Natural killer cell treated with Interleukin-12 subunit alpha and Interleukin-12 subunit beta and Interleukin-15 and Interleukin-18, amount 100 ng/mL, for 72 hours (primary cell): ENCODE results near the gene LPAR6. TPM values are rescaled to one million over a fixed set of nuclear protein-coding genes. Genes with fewer than 3 reads are reported as not detected.
"Not testable (repeated sequence)": the region's sequence is repeated elsewhere in the genome, so short reads cannot be mapped to it uniquely, and the experiment has no call there.

Experiments
- ATAC-seq, 2 donors: fragments of 150-1000 bp; cut with Tn5 transposase in 1 of 2; sonication (Bioruptor Pico), chemical (Tn5 transposase) in 1 of 2; 2 replicates each; pipeline ENCODE4 v1.10.0; 2021
- DNase-seq: peaks from one replicate; pipeline ENCODE4 v3.0.0; 2022; ENCODE audit warnings: low spot score
- H3K27ac Mint-ChIP-seq, 2 donors: 1 replicate in 1 of 2; 2 replicates in 1 of 2; pipeline ENCODE4 v1.8.0; 2022; ENCODE audit warnings: mixed read lengths in 2 of 2, mild to moderate bottlenecking in 1 of 2, moderate library complexity in 1 of 2
- H3K27me3 Mint-ChIP-seq, 2 donors: 1 replicate in 1 of 2; 2 replicates in 1 of 2; pipeline ENCODE4 v1.8.0; 2022; ENCODE audit warnings: mixed read lengths in 2 of 2
- H3K36me3 Mint-ChIP-seq: one replicate; pipeline ENCODE4 v1.8.0; 2022; ENCODE audit warnings: mixed read lengths
- H3K4me1 Mint-ChIP-seq, 2 donors: 1 replicate in 1 of 2; 2 replicates in 1 of 2; pipeline ENCODE4 v1.8.0; 2022; ENCODE audit warnings: low read depth in 2 of 2, mixed read lengths in 2 of 2, mild to moderate bottlenecking in 1 of 2
- H3K4me3 Mint-ChIP-seq: one replicate; pipeline ENCODE4 v1.8.0; 2022; ENCODE audit warnings: mixed read lengths
- H3K9me3 Mint-ChIP-seq: 2 replicates; pipeline ENCODE4 v1.8.0; 2022; ENCODE audit warnings: mixed read lengths
- total RNA-seq, 2 donors: library from RNA; stranded (reverse); gene quantifications; one replicate each; pipeline ENCODE4 v1.2.3, GENCODE V29; 2022

LPAR6 gene
- total RNA-seq, 2 donors from 2014 or later: 16.5 to 26.5 TPM

- no peak for DNase-seq
- peaks cover 14 to 19% of the 10 kb centered on the region in 2 donors for H3K4me1 Mint-ChIP-seq
- no peak for ATAC-seq
- H3K9me3 Mint-ChIP-seq: no peaks in the 10 kb centered on the region
- peaks cover 9% of the 10 kb centered on the region for H3K36me3 Mint-ChIP-seq
- no peak overlapping the region for H3K27ac Mint-ChIP-seq
- no peaks in the 10 kb centered on the region for H3K27me3 Mint-ChIP-seq
- H3K4me3 Mint-ChIP-seq: no peak overlapping the region
These were observed 19.2 kb upstream of the LPAR6 start for GRCh38 chr13:48431987-48432615.

- Mint-ChIP-seq H3K4me3 (no peak overlapping the region), H3K9me3 (peaks cover 4% of the 10 kb centered on the region), H3K27me3 (no peaks in the 10 kb centered on the region), H3K4me1 (peaks cover 14 to 16% of the 10 kb centered on the region in 2 donors), H3K36me3 (peaks cover 14% of the 10 kb centered on the region), H3K27ac (peak overlapping the region in 1 of 2 donors; percentile 27)
- ATAC-seq (no peak), DNase-seq (no peak)
These were observed 18.5 kb upstream of the LPAR6 start for GRCh38 chr13:48431431-48431830.

DNA sequence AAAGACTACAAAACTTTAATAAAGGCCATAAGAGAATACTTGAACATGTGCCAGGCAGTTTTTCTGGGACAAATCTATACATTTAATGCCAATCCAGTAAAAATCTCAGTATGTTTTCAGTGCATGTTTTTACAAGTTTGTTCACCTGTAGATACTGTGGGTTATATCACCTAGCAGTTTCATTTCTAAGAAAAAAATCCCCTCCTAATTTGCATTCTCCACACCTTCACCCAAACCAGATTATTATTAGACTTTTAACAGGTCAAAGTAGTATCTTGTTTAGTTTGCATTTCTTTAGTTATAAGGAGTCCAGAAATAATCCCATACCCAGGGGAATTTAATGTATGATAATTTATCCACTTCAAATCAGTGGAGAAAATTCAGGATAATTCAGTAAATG, 17.0 kb upstream of the LPAR6 start:
- Mint-ChIP-seq H3K27me3 (no peaks in the 10 kb centered on the region), H3K36me3 (peaks cover 8% of the 10 kb centered on the region), H3K9me3 (peaks cover 4% of the 10 kb centered on the region), H3K27ac (no peak overlapping the region), H3K4me3 (no peak overlapping the region), H3K4me1 (peaks cover 13 to 16% of the 10 kb centered on the region in 2 donors)
- no peak for ATAC-seq
- no peak for DNase-seq

DNA sequence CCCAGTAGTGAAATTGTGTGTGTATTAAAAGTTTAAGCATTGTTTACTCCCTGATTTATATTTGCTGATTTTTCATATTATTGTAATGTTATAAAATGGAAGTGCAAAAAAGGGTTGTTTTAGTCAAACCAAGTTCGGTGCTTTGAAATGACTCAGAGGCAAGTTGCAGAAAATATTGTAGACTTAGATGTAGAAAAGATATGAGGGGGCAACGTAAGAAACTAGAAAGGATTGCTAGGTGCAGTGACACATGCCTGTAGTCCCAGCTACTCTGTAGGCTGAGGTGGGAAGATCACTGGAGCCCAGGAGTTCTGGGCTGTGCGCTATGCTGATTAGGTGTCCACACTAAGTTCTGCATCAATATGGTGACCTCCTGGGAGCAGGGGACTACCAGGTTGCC, 16.1 kb upstream of the LPAR6 start:
- no peaks in the 10 kb centered on the region for H3K27me3 Mint-ChIP-seq
- H3K27ac Mint-ChIP-seq: peak overlapping the region in 1 of 2 donors; percentile 29
- H3K9me3 Mint-ChIP-seq: peaks cover 4% of the 10 kb centered on the region
- ATAC-seq (no peak), DNase-seq (no peak)
- peaks cover 6% of the 10 kb centered on the region for H3K36me3 Mint-ChIP-seq
- H3K4me1 Mint-ChIP-seq: peaks cover 13 to 16% of the 10 kb centered on the region in 2 donors
- H3K4me3 Mint-ChIP-seq: no peak overlapping the region

DNA sequence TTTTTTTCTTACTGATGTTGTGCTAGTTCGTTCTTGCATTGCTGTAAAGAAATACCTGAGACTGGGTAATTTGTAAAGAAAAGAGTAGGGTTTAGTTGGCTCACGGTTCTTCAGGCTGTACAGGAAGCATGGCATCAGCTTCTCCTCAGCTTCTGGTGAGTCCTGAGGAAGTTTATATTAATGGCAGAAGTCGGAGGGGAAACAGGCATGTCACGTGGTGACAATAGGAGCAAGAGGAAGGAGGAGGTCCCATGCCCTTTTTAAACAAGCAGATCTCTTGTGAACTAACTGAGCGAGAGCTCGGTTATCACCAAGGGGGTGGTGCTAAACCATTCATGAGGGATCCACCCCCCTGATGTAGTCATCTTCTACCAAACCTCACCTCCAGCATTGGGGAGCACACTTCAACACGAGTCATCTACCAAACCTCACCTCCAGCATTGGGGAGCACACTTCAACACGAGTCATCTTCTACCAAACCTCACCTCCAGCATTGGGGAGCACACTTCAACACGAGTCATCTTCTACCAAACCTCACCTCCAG, 13.9 kb upstream of the LPAR6 start:
- not testable (repeated sequence) for H3K9me3 Mint-ChIP-seq, H3K27me3 Mint-ChIP-seq, DNase-seq, ATAC-seq, H3K4me3 Mint-ChIP-seq, H3K36me3 Mint-ChIP-seq
- H3K27ac Mint-ChIP-seq: peak overlapping the region; percentile 41 to 81
- peaks cover 13% of the 10 kb centered on the region in 2 donors for H3K4me1 Mint-ChIP-seq

DNA sequence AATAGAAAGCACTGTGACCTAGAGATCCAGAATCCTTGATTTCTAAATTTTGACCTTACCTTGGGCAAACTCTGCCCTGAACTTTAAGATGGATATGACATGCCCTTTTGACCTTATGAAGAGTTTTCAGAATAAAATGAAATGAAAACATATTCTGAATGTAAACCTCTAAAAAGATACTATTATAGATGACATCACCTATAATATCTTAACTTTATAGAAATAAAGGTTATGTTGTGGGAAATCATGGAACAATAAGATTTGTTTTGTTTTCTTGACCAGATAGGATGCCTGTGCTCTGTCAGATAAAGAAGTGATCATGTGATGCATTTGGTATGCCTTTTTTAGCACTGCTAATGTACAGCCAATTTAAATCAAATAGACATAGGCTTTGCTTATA, 13.1 kb upstream of the LPAR6 start:
- Mint-ChIP-seq H3K27ac (no peak overlapping the region), H3K4me3 (no peak overlapping the region)

GRCh38 chr13:48424212-48424611, 11.3 kb upstream of the LPAR6 start:
- Mint-ChIP-seq H3K27ac (no peak overlapping the region), H3K9me3 (peaks cover 12% of the 10 kb centered on the region), H3K4me1 (peaks cover 6 to 10% of the 10 kb centered on the region in 2 donors), H3K27me3 (no peaks in the 10 kb centered on the region), H3K36me3 (peaks cover 21% of the 10 kb centered on the region), H3K4me3 (no peak overlapping the region)
- DNase-seq: no peak
- ATAC-seq: no peak

More for the DNA sequence above, 13.1 kb upstream of the LPAR6 start:
- Mint-ChIP-seq H3K36me3 (peaks cover 6% of the 10 kb centered on the region), H3K9me3 (peaks cover 4% of the 10 kb centered on the region), H3K27me3 (no peaks in the 10 kb centered on the region), H3K4me1 (peaks cover 6 to 11% of the 10 kb centered on the region in 2 donors)
- DNase-seq (no peak), ATAC-seq (no peak)

DNA sequence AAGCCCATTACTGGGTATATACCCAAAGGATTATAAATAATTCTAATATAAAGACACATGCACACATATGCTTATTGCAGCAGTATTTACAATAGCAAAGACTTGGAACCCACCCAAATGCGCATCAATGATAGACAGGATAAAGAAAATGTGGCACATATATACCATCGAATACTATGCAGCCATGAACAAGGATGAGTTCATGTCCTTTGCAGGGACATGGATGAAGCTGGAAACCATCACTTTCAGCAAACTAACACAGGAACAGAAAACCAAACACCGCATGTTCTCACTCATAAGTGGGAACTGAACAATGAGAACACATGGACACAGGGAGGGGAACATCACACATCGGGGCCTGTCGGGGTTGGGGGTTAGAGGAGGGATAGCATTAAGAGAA, 9.1 kb upstream of the LPAR6 start:
- not testable (repeated sequence) for ATAC-seq, H3K4me3 Mint-ChIP-seq, H3K27ac Mint-ChIP-seq, H3K27me3 Mint-ChIP-seq, H3K4me1 Mint-ChIP-seq, DNase-seq
- peaks cover 42% of the 10 kb centered on the region for H3K36me3 Mint-ChIP-seq
- peaks cover 21% of the 10 kb centered on the region for H3K9me3 Mint-ChIP-seq

- Mint-ChIP-seq H3K27ac (peak overlapping the region; percentile 64 to 65), H3K4me3 (peak overlapping the region; percentile 51), H3K27me3 (no peaks in the 10 kb centered on the region), H3K4me1 (peaks cover 14 to 20% of the 10 kb centered on the region in 2 donors), H3K36me3 (peaks cover 52% of the 10 kb centered on the region), H3K9me3 (peaks cover 14% of the 10 kb centered on the region)
- ATAC-seq (no peak), DNase-seq (no peak)
These were observed 2.6 kb upstream of the LPAR6 start for GRCh38 chr13:48415516-48415915.

DNA sequence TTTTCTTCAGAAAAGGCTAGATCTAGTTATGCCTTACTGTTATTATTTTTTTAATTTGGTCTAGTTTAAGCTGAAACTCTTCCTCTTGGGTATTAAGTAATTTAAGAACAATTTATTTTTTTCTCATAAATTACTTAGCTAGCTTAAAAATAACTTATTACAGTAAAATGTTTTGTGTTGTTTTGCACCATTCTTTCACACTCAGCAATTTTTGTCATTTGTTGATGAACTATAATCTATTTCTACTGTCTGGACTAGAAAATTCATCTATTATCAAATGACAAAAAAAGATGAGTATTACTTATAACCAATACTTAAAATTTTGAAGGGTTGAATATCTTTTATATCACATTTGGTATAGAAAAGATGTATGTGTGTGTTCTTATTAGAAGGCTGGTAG, 1.6 kb upstream of the LPAR6 start:
- Mint-ChIP-seq H3K4me3 (peak overlapping the region; percentile 51), H3K36me3 (peaks cover 45% of the 10 kb centered on the region), H3K27ac (peak overlapping the region; percentile 64 to 65), H3K27me3 (no peaks in the 10 kb centered on the region), H3K9me3 (peaks cover 11% of the 10 kb centered on the region), H3K4me1 (peaks cover 20 to 29% of the 10 kb centered on the region in 2 donors)
- no peak for DNase-seq
- no peak for ATAC-seq

DNA sequence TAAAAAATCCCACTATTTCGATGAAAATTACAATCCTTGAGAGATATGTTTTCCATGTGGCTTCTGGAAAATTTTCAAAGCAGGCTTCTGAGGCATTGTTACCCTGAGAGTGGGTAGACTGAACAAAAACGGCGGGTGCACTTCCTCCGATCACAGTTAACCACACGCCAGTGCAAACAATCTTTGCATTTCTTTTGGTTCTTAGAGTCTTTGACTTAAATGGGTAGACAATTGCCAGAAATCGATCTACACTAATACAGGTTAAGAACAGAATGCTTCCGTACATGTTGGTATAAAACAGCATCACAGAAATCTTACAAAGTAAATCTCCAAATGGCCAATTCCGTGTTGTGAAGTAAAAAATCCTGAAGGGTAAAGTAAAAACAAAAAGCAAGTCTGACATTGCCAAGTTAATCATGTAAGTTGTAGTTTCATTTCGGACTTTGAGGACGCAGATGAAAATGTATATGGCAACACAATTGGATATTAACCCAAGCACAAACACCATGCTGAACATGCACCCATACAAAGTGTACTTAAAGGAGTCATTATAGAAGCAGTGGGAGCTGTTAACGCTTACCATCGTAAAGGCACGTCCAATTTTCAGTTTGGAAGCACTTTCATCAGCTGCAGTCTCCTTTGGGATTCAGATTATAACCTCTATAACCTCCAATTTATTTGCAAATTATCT, 927 bp downstream of the LPAR6 start:
- H3K27ac Mint-ChIP-seq: peak overlapping the region; percentile 96 to 97
- H3K4me3 Mint-ChIP-seq: peak overlapping the region; percentile 99
- H3K9me3 Mint-ChIP-seq: no peaks in the 10 kb centered on the region
- H3K36me3 Mint-ChIP-seq: peaks cover 21% of the 10 kb centered on the region
- ATAC-seq (peak; percentile 66 to 71), DNase-seq (no peak)
- H3K27me3 Mint-ChIP-seq: no peaks in the 10 kb centered on the region
- peaks cover 26 to 45% of the 10 kb centered on the region in 2 donors for H3K4me1 Mint-ChIP-seq

DNA sequence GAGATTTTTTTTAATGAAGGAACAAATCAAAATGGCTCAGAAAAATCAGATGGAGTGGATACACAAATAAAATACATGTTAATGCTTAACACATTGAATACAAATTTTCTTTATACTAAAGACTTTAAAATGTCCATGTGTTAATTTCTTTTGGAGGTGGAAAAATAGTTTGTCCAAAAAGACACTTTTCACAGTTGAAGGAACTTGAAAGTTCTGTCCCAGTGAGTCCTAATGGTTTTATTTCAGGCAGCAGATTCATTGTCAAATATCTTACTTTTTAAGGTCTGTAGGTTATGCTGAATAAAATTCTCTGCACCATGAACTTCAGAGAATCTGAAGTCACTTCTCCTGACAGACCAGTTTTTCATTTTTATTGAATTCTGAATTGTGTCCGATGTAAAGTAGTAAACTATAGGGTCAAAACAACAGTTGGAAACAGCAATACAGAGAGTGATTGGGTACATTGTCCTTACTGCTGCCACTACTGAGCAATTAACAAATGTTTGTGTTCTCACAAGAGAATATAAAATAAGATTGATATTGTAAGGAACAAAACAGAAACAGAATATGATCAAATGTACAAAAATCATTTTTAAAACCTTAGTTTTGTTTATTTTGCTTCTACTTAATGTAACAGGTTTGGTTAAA, 1.6 kb downstream of the LPAR6 start:
- Mint-ChIP-seq H3K36me3 (peaks cover 21% of the 10 kb centered on the region), H3K27me3 (no peaks in the 10 kb centered on the region), H3K4me1 (peaks cover 29 to 50% of the 10 kb centered on the region in 2 donors), H3K9me3 (no peaks in the 10 kb centered on the region), H3K27ac (peak overlapping the region; percentile 96 to 97), H3K4me3 (peak overlapping the region; percentile 99)
- DNase-seq (no peak), ATAC-seq (no peak)

DNA sequence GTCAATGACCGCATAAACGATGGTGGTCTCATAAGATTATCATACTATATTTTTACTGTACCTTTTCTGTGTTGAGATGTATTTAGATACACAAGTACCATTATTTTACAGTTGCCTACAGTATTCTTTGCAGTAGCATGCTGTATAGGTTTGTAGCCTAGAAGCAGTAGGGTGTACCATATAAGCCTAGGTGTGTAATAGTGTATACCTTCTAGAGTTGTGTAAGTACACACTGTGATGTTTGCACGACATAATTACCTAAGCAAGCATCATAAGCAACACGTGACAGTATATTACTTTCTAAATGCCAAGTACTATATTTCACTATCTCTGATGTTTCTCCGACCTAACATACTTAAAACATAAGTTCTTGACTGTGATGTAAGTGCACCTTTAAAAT, 2.7 kb downstream of the LPAR6 start:
- H3K36me3 Mint-ChIP-seq: peaks cover 16% of the 10 kb centered on the region
- peak overlapping the region; percentile 96 to 97 for H3K27ac Mint-ChIP-seq
- peaks cover 34 to 61% of the 10 kb centered on the region in 2 donors for H3K4me1 Mint-ChIP-seq
- peak overlapping the region; percentile 99 for H3K4me3 Mint-ChIP-seq
- ATAC-seq (peak in 1 of 2 donors; percentile 60), DNase-seq (no peak)
- no peaks in the 10 kb centered on the region for H3K9me3 Mint-ChIP-seq
- H3K27me3 Mint-ChIP-seq: no peaks in the 10 kb centered on the region

GRCh38 chr13:48405875-48406274, 7.0 kb downstream of the LPAR6 start:
- Mint-ChIP-seq H3K4me1 (peaks cover 46 to 77% of the 10 kb centered on the region in 2 donors), H3K36me3 (peaks cover 5% of the 10 kb centered on the region), H3K4me3 (peak overlapping the region; percentile 59), H3K27me3 (no peaks in the 10 kb centered on the region), H3K9me3 (no peaks in the 10 kb centered on the region), H3K27ac (peak overlapping the region; percentile 93 to 95)
- ATAC-seq (no peak), DNase-seq (no peak)
